Measurements from ENCODE around the gene NRAP. TPM values are rescaled to one million over a fixed set of nuclear protein-coding genes. Genes with fewer than 3 reads are reported as not detected.

The NRAP gene
- total and polyA plus RNA-seq, 2 donors: 0.05 to 0.07 TPM

DNA sequence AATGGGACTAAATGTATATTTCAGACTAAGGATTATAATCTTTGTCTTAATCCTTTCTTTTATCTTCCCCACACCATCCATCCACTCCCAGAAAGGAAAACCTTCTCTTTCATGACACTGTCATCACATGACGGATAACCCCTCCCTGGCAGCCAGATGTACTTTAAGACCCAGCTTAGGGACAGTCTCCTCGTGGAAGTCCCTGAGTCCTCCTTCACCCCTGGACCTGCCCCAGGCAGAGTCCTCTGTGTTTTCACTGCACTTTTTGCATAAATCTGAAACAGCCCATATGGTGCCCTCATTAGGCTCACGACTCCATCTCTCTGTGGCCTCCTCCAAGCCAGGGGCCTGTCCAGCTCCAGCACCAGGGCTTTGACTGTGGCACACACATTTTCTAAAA, 16.0 kb downstream of the NRAP start:
- no peak for DNase-seq (ENCODE audit: low read depth in 6 of 9, low spot score in 9 of 9)
- Histone ChIP-seq H3K9me3 (ENCODE audit: control insufficient read depth in 2 of 2, insufficient read depth in 1 of 2, low read length in 1 of 2) (no peaks in the 10 kb centered on the region), H3K27me3 (ENCODE audit: control insufficient read depth in 2 of 2, insufficient read depth in 1 of 2, low read length in 1 of 2) (no peaks in the 10 kb centered on the region), H3K4me1 (ENCODE audit: control insufficient read depth in 2 of 2, insufficient read depth in 2 of 2, low read length in 2 of 2) (no peaks in the 10 kb centered on the region), H3K4me3 (ENCODE audit: low read length in 2 of 2) (no peak overlapping the region), H3K36me3 (ENCODE audit: control insufficient read depth in 2 of 2, insufficient read depth in 2 of 2, low read length in 1 of 2) (no peaks in the 10 kb centered on the region), H3K27ac (ENCODE audit: low read depth in 1 of 2, low read length in 1 of 2) (no peak overlapping the region)
- WGBS: 92% methylated on average over 3 of the region's 3 CpGs

DNA sequence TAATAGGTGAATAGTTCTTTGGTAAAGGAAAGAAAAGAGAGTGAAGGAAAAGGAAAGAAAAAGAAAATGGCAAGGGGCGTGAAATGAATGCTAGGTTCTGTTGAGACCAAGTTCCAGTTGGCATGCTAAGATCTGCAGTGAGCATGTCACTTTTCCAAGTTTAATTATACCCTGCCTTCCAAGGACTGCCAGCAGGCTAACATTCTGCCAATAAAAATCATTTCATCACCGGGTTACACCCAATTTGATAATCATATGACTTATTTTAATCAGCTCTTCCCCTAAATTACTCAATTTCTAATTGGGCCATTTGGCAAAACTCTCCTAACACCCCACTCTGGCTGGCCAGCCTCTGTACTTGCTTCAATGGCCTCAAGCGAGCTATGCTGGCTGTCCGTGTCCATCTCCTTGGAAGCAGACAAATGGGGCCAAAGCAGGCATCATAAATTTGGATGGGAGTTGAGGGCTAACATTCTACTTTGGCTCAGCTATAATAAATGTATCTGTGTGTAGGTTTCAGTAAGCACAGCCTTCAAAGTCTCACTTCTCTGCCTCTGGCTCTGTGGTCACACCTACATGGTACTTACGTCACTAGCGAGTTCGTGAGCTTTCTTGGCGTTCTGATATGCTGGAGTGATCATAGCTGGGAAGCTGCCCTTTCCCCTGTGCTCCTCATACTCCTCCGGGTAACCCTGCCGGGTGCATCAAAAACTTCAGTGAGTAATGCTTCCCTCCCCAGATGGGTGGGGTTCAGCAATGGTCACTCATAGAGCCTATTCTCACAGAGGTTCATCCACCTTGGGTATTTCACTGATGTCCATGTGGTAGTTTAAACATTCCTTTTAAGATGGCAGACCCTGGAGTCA, 17.3 kb downstream of the NRAP start:
- WGBS: 95% methylated on average over 10 of the region's 10 CpGs
- DNase-seq (ENCODE audit: low read depth in 6 of 9, low spot score in 9 of 9): no peak
- Histone ChIP-seq H3K9me3 (ENCODE audit: control insufficient read depth in 2 of 2, insufficient read depth in 1 of 2, low read length in 1 of 2) (no peaks in the 10 kb centered on the region), H3K27ac (ENCODE audit: low read depth in 1 of 2, low read length in 1 of 2) (no peak overlapping the region), H3K27me3 (ENCODE audit: control insufficient read depth in 2 of 2, insufficient read depth in 1 of 2, low read length in 1 of 2) (peaks cover 0 to 2% of the 10 kb centered on the region in 2 donors), H3K36me3 (ENCODE audit: control insufficient read depth in 2 of 2, insufficient read depth in 2 of 2, low read length in 1 of 2) (no peaks in the 10 kb centered on the region), H3K4me3 (ENCODE audit: low read length in 2 of 2) (no peak overlapping the region), H3K4me1 (ENCODE audit: control insufficient read depth in 2 of 2, insufficient read depth in 2 of 2, low read length in 2 of 2) (peaks cover 0 to 3% of the 10 kb centered on the region in 2 donors)

DNA sequence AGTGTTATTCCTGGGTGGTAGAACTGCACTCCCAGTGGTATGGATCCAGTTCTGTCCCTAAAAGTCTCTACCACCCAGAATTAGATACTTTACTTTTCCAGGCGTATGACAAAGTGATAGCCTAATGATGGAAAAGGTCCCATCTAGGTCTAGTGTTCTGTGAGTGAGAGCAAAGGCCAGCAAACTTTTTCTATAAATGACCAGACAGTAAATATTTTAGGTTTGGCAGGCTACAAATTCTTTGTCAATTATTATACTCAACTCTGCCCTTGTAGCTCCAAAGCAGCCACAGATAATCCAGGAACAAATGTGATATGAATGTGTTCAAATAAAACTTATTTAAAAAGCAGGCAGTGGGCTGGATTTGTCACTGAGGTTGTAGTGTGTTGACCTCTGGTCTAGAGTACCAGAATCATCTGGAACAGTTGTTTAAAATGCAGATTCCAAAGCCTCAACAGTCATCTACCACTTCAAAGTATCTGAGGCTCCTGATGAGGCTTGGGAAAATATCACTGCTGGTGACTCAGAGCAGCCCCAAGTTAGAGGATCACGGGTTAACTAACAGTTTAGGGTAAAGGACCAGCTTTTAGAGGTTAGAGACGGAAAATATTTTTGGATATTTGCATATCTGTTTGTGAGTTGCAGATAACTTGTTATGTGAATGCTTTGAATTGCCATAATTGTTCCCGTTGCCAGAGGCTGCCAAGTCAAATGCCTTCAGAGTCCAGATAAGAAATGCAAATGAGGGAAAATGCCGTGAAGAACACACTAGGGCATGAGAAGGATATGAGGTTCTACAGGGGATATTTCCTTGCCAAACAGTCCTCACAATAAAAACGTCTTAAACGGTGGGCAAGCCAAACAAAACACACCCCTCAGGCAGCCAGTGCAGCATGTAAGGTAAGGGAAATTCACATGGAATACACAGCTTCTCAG, 19.4 kb downstream of the NRAP start:
- Histone ChIP-seq H3K36me3 (ENCODE audit: control insufficient read depth in 2 of 2, insufficient read depth in 2 of 2, low read length in 1 of 2) (no peaks in the 10 kb centered on the region), H3K27ac (ENCODE audit: low read depth in 1 of 2, low read length in 1 of 2) (no peak overlapping the region), H3K27me3 (ENCODE audit: control insufficient read depth in 2 of 2, insufficient read depth in 1 of 2, low read length in 1 of 2) (peaks cover 0 to 2% of the 10 kb centered on the region in 2 donors), H3K4me3 (ENCODE audit: low read length in 2 of 2) (no peak overlapping the region), H3K4me1 (ENCODE audit: control insufficient read depth in 2 of 2, insufficient read depth in 2 of 2, low read length in 2 of 2) (peaks cover 0 to 3% of the 10 kb centered on the region in 2 donors), H3K9me3 (ENCODE audit: control insufficient read depth in 2 of 2, insufficient read depth in 1 of 2, low read length in 1 of 2) (no peaks in the 10 kb centered on the region)
- WGBS: 71% methylated on average over 7 of the region's 7 CpGs
- no peak for DNase-seq (ENCODE audit: low read depth in 6 of 9, low spot score in 9 of 9)

DNA sequence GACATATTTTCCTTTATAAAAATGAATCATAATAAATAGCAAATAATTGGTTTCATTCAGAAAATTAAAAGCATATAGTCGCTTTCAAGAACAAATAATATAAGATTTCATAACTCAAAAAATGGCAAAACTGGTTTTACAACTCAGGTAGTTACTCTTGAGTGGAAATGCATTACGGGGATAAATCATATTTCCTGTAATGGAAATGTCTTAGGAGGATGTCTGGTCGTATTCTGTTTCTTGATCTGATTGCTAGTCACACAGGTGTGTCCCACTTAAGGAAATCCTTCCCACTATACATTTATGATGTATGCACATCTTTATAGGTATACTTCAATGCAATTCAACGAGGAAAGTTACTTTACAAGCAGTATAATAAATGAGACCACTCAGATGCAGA, 20.7 kb downstream of the NRAP start:
- Histone ChIP-seq H3K27ac (ENCODE audit: low read depth in 1 of 2, low read length in 1 of 2) (no peak overlapping the region), H3K4me3 (ENCODE audit: low read length in 2 of 2) (no peak overlapping the region), H3K4me1 (ENCODE audit: control insufficient read depth in 2 of 2, insufficient read depth in 2 of 2, low read length in 2 of 2) (peaks cover 0 to 3% of the 10 kb centered on the region in 2 donors), H3K36me3 (ENCODE audit: control insufficient read depth in 2 of 2, insufficient read depth in 2 of 2, low read length in 1 of 2) (no peaks in the 10 kb centered on the region), H3K9me3 (ENCODE audit: control insufficient read depth in 2 of 2, insufficient read depth in 1 of 2, low read length in 1 of 2) (no peaks in the 10 kb centered on the region), H3K27me3 (ENCODE audit: control insufficient read depth in 2 of 2, insufficient read depth in 1 of 2, low read length in 1 of 2) (peaks cover 0 to 2% of the 10 kb centered on the region in 2 donors)
- DNase-seq (ENCODE audit: low read depth in 6 of 9, low spot score in 9 of 9): no peak
- 89% methylated on average over 4 of the region's 4 CpGs for WGBS

DNA sequence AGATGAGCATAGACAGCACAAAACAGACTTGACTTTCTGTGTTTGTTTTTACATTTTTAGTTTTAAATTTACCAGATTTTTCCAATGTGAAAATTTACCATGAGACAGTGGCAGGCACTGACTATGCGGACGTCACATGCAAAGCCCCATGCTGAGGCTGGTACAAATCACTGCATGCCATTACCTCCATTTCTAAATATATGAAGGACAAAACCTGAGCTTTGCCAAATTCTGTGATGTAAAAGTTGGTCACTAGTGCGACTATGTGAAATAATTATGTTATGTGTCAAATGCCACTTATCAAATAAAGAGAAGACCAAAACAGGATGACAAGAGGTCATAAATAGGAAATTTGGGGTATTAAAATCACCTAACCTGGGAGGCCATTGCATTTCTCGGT, 22.1 kb downstream of the NRAP start:
- WGBS: 83% methylated on average over 4 of the region's 4 CpGs
- no peak overlapping the region for H3K4me3 ChIP-seq (ENCODE audit: low read length in 2 of 2)
- no peaks in the 10 kb centered on the region for H3K9me3 ChIP-seq (ENCODE audit: control insufficient read depth in 2 of 2, insufficient read depth in 1 of 2, low read length in 1 of 2)
- DNase-seq (ENCODE audit: low read depth in 6 of 9, low spot score in 9 of 9): no peak
- H3K36me3 ChIP-seq (ENCODE audit: control insufficient read depth in 2 of 2, insufficient read depth in 2 of 2, low read length in 1 of 2): no peaks in the 10 kb centered on the region
- H3K27me3 ChIP-seq (ENCODE audit: control insufficient read depth in 2 of 2, insufficient read depth in 1 of 2, low read length in 1 of 2): peaks cover 0 to 2% of the 10 kb centered on the region in 2 donors
- no peak overlapping the region for H3K27ac ChIP-seq (ENCODE audit: low read depth in 1 of 2, low read length in 1 of 2)
- H3K4me1 ChIP-seq (ENCODE audit: control insufficient read depth in 2 of 2, insufficient read depth in 2 of 2, low read length in 2 of 2): peaks cover 0 to 3% of the 10 kb centered on the region in 2 donors

DNA sequence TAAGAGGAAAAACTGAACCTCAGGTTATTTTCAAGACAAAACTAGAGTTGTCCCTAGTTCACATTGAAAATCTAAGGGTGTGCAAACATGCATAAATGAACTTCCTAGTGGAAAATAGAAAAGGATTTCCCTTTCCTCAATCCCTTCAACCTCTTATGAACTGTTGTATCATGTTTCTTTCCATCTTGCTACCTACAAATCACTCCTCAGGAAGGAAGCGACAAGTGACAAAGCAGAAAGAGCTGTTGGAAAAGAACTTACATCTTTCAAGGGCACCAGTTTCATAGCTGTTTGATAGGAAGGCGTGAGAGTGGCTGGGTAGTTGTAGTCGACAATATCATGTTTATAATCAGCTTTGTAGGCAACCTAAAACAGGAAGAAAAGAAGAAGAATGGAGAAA, 23.9 kb downstream of the NRAP start:
- no peak overlapping the region for H3K27ac ChIP-seq (ENCODE audit: low read depth in 1 of 2, low read length in 1 of 2)
- no peak for DNase-seq (ENCODE audit: low read depth in 6 of 9, low spot score in 9 of 9)
- H3K27me3 ChIP-seq (ENCODE audit: control insufficient read depth in 2 of 2, insufficient read depth in 1 of 2, low read length in 1 of 2): peaks cover 0 to 2% of the 10 kb centered on the region in 2 donors
- peaks cover 0 to 3% of the 10 kb centered on the region in 2 donors for H3K9me3 ChIP-seq (ENCODE audit: control insufficient read depth in 2 of 2, insufficient read depth in 1 of 2, low read length in 1 of 2)
- H3K4me3 ChIP-seq (ENCODE audit: low read length in 2 of 2): no peak overlapping the region
- no peaks in the 10 kb centered on the region for H3K36me3 ChIP-seq (ENCODE audit: control insufficient read depth in 2 of 2, insufficient read depth in 2 of 2, low read length in 1 of 2)
- 86% methylated on average over 3 of the region's 3 CpGs for WGBS
- H3K4me1 ChIP-seq (ENCODE audit: control insufficient read depth in 2 of 2, insufficient read depth in 2 of 2, low read length in 2 of 2): peaks cover 0 to 3% of the 10 kb centered on the region in 2 donors

DNA sequence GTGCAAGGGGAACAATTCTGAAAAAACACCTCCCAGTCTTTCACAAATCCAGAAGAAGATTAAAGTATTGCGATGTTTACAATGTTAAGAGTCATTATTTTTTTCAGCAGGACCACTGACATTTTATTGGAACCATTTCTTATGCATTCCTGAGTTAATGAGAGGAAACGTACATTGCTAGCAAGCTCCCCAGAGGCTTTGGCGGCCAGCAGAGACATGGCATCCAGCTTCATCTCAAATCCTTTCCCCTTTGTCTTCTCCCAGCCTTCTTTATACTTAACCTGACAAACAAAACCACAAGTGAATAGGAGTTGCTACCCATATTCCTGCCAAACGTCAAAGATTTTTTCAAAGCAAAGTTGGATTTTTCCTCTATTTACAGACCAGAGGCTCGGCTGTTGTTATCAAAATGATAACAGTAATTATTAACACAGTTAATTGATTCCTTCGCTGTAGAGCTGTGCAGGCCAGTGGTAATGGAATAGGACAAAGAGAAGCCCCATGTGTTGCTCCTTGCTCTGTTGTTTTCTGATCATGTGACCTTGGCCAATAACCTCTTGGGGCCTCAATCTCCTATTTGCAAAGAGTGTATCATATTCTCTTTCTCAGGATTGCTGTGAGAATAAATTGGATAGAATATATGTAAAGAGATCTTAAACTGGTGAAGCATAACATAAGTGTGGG, 32.0 kb downstream of the NRAP start:
- Histone ChIP-seq H3K9me3 (ENCODE audit: control insufficient read depth in 2 of 2, insufficient read depth in 1 of 2, low read length in 1 of 2) (peaks cover 0 to 3% of the 10 kb centered on the region in 2 donors), H3K36me3 (ENCODE audit: control insufficient read depth in 2 of 2, insufficient read depth in 2 of 2, low read length in 1 of 2) (no peaks in the 10 kb centered on the region), H3K27me3 (ENCODE audit: control insufficient read depth in 2 of 2, insufficient read depth in 1 of 2, low read length in 1 of 2) (no peaks in the 10 kb centered on the region), H3K27ac (ENCODE audit: low read depth in 1 of 2, low read length in 1 of 2) (no peak overlapping the region), H3K4me1 (ENCODE audit: control insufficient read depth in 2 of 2, insufficient read depth in 2 of 2, low read length in 2 of 2) (no peaks in the 10 kb centered on the region), H3K4me3 (ENCODE audit: low read length in 2 of 2) (no peak overlapping the region)
- 94% methylated on average over 6 of the region's 6 CpGs for WGBS
- no peak for DNase-seq (ENCODE audit: low read depth in 6 of 9, low spot score in 9 of 9)

DNA sequence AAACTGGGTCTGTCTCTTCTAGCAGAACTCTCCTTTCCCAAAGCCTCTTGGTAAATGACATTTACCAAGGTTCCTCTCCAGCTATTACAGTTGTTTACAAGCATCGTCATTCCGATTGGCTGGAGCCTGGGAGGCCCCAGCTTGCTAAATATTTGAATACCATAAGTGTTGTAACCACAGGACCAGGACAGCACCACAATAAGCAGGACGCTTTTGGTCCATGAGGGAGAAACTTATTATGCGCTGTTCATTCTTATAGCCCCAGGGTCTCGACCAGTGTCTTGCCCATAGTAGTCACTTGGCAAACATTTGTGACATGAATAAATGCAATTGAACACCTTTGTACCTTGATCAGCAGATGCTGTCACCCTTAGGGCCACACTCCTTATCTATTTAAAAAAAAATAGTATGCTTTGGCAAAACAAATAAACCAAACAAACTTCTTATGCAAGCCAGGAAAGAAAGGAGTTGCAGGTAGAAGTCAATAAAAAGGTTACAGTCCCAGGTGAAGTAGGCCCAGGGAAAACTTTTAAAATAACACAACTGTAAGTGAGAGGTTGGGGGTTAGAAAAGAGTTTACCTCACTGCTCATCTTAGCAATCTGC, 32.8 kb downstream of the NRAP start:
- peaks cover 0 to 2% of the 10 kb centered on the region in 2 donors for H3K9me3 ChIP-seq (ENCODE audit: control insufficient read depth in 2 of 2, insufficient read depth in 1 of 2, low read length in 1 of 2)
- DNase-seq (ENCODE audit: low read depth in 6 of 9, low spot score in 9 of 9): no peak
- H3K4me1 ChIP-seq (ENCODE audit: control insufficient read depth in 2 of 2, insufficient read depth in 2 of 2, low read length in 2 of 2): no peaks in the 10 kb centered on the region
- 98% methylated on average over 5 of the region's 5 CpGs for WGBS
- H3K36me3 ChIP-seq (ENCODE audit: control insufficient read depth in 2 of 2, insufficient read depth in 2 of 2, low read length in 1 of 2): no peaks in the 10 kb centered on the region
- no peak overlapping the region for H3K27ac ChIP-seq (ENCODE audit: low read depth in 1 of 2, low read length in 1 of 2)
- no peak overlapping the region for H3K4me3 ChIP-seq (ENCODE audit: low read length in 2 of 2)
- H3K27me3 ChIP-seq (ENCODE audit: control insufficient read depth in 2 of 2, insufficient read depth in 1 of 2, low read length in 1 of 2): no peaks in the 10 kb centered on the region

Measured in thymus (tissue), 11 donors.